ENCODE measurements around the gene TMEM120B.

TMEM120B gene

DNA sequence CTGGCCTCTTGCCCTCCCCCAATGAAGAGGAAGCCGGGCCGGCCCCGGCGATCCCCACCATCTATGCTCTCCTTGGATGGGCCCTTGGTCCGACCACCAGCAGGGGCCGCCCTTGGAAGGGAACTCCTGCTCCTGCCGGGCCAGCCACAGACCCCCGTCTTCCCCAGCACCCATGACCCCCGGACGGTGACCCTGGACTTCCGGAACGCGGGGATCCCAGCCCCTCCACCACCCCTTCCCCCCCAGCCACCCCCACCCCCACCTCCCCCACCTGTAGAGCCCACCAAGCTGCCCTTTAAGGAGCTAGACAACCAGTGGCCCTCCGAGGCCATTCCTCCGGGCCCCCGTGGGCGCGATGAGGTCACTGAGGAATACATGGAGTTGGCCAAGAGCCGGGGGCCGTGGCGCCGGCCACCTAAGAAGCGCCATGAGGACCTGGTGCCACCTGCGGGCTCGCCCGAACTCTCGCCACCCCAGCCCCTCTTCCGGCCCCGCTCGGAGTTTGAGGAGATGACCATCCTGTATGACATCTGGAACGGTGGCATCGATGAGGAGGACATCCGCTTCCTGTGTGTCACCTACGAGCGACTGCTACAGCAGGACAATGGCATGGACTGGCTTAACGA is 110.7 kb downstream of the TMEM120B start:
- no peak for DNase-seq

DNA sequence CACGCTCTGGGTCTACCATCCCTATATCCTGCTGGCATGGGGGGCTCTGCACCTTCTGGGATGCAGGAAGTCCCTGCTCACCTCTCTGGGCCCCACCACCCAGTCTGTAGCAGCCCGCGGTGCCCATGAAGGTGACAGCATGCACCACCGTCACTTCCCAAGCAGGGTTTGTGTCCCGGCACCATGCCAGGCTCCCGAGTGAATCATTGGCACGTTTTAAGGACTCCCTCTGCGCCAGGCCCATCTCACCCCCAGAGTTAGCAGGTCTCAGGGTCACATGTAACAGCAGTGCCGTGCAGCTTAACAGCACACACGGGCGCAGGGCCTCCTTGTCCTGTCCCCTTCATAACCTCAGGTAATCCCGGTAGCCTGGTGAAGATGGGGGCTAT is 111.2 kb downstream of the TMEM120B start:
- no peak for DNase-seq

DNA sequence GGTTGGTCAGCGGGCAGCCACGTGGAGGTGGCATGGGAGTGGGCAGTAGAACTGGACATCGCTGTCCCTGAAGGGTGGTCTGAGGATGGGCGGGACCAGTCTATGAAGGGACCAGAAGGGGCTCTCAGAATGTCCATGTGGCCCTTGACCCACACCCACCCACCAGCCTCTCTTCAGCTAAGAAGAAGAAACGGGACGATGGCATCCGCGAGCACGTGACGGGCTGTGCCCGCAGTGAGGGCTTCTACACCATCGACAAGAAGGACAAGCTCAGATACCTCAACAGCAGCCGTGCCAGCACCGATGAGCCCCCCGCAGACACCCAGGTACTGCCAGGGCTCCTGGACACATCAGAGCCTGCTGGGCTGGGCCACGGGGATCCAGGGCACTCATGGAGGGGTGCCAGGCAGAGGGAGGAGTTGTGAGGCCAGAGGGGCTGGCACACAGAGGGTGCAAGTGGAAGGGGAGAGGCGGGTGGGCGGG is 112.5 kb downstream of the TMEM120B start:
- DNase-seq, result no peak

DNA sequence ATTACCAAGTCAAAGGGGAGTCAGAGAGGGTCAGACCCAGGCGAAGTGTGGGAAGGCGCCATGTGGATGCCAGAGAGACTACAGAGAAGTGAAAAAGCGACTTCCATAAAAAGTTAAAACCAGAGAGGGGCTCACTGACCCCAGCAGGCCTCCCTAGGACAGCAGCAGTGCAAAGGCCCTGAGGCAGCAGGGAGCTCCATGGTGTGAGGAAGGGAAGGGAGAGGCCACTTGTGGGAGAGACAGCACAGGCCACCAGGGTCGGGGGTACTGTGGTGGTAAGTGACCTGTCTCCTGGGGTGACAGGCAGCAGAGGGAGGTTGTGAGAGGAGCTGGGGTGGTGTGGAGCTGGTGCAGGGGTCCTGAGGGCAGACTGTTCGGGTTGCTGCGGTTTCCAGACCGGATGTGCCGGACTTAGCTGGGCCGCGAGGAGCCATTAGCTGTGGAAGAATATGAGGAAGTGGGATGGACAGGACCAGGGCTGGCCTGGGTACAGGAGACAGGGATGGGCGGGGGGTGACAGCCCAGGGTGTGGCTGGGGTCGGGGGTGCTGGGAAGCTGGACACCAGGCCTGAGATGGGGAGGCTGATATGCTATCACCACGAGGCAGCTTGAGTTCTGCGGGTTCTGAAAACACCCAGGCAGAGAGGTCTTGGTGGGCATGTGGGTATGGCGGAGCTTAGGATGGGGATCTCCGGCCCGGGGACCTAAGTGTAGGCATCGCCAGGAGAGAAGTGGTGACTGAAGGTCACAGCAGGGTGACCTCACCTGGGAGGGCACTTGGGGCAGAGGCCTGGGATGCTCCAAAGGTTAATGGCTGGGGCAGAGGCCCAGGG is 114.0 kb downstream of the TMEM120B start:
- DNase-seq, result no peak

DNA sequence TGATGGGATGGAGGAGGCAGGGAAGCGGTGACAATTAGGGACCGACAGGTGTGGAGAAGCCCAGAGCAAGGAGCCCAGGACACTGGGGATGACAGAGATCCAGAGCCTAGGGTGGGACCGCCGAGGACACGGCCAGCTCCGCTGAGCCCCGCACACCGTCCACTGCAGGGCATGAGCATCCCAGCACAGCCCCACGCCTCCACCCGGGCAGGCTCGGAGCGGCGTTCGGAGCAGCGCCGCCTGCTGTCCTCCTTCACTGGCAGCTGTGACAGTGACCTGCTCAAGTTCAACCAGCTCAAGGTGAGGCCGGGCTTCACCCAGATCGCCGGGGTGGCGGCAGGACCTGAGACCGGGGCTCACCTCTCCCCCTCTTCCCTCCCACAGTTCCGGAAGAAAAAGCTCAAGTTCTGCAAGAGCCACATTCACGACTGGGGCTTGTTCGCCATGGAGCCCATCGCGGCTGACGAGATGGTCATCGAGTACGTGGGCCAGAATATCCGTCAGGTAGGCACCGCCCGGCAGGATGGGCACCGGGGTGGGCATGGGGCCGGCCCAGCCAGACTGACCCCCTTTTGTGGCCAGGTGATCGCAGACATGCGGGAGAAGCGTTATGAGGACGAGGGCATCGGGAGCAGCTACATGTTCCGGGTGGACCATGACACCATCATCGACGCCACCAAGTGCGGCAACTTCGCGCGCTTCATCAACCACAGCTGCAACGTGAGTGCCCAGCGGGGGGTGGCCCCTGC is 115.0 kb downstream of the TMEM120B start:
- no peak for DNase-seq

DNA sequence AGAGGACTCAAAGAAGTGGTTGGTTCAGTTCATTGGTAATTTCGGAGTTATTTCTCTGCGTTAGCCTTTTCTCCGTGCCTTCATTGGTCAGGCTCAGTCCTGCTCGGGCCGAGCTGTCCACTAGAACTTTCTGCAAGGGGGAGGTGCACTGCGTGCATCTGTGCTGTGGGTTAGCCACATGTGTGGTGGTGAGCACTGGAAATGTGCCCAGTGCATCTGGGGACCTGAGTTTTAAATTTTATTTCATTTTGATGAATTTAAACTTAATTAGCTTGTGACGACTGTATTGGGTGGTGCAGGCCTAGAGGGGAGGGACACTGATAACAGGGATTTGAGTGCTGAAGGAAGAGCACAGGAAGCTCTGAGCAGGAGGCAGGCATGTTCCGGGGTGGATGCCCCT is 115.8 kb downstream of the TMEM120B start:
- no peak for DNase-seq

DNA sequence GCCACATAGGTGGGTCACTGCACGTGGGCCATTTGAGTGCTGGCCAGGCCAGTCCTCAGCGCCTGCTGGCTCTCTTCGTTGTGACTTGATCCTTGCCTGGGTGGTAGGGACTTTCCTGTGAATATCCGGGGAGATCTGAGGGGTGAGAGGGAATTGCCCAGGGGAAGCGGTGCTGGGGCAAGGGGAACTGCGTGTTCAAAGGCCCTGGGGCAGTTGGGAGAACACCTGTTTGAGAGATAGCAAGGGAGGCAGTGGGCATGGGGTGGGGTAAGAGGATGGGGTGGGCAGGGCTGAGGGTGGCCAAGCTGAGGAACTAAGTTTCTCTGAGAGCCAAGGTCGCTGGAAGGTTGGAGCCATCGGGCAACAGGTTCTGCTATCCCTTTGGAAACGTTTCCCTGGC is 116.3 kb downstream of the TMEM120B start:
- DNase-seq, result no peak

DNA sequence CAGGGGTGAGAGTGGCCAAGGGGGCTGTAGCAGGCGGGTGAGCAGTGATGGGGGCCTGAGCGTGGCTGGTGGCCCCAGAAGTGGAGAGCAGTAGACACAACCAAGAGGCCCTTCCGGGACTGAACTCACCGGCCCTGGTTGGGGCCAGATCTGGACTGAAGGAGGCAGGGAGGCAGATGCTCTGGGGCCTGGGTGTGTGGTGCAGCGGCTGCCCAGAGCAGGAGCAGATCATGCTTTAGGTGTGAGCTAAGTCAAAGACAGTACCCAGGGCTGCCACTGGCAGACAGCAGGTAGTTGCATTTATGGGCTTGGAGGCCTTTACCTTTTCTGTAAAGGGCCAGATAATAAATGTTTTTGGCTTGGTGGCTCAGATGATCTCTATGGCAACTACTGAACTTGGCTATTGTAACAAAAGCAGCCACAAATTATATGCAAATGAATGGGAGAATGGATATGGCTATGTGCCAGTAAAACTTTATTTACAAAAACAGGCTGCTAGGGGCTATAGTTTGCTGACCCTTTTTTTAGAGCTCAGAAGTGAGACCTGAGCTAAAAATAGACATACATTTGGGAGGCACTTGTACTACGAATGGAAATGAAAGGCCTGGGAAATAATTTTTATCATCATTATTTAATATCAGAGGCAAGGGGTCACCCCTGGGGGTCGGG is 116.8 kb downstream of the TMEM120B start:
- DNase-seq, result no peak

DNA sequence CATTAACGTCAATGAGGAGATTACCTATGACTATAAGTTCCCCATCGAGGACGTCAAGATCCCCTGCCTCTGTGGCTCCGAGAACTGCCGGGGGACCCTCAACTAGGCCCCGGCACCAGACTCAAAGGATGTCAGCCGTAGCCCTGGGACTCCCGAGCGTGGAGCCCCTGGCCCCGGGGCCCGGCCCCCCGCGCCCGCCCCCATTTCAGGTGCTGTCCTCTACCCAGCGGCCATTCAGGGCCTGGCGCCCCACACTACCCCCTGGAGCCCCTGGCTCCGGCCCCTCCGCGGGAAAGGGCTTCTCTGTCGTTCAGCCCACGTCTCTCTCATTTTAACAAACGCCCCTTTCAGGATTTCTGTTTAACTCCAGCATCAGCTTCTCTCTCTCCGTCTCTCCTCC is 117.6 kb downstream of the TMEM120B start:
- DNase-seq, result no peak

DNA sequence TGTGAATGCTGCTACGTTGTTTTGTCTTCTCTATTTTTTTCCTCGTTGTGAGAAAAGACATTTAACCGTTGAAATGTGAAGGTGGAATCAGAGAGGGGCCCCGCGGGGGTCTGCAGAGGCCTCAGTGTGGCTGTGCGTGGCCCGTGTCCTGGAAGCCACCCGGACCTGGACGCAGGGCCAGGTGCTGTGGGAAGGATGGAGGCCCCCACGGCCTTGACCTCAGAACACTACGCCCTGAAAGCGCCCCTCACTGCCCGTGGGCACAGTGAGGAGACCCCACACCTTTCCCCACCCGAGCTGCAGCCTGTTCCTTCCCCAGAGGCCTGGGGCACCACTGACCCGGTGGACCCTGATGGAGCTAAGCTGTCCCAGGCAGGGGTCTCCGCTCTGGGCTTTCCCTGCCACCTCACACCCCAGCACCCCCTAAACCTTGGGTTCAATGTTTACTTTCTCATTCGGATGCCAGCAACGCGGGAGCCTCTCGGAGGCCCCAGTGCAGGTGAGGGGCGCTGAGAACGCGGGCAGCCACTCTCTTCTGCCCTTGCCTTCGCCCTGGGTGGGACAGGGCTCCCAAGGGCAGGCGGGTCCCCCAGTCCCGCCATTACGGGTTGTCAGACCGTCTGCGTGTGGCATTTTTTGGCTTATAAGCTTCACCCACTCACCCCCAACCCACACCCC is 118.2 kb downstream of the TMEM120B start:
- no peak for DNase-seq

Data from NCI-H2171 treated with DMSO at 0.1 percent for 48 hours (cell line).